Stimulated activated CD4-positive, alpha-beta T cell treated with anti-CD3 and anti-CD28 coated beads, Interleukin-2, amount 100 ng/mL, for 4 hours (primary cell): Measurements from ENCODE around the gene ATRIP.
"Not testable (repeated sequence)": the region's sequence is repeated elsewhere in the genome, so short reads cannot be mapped to it uniquely, and the experiment has no call there.

Experiments used
- DNase-seq: peaks from one replicate; pipeline ENCODE4 v3.0.0-alpha.2; 2020; ENCODE audit warnings: low read depth

The ATRIP gene

GRCh38 chr3:48436855-48437254 lies 9.7 kb upstream of the ATRIP start:
- no peak for DNase-seq

GRCh38 chr3:48437812-48438211 lies 8.7 kb upstream of the ATRIP start:
- DNase-seq: no peak

- DNase-seq: peak; percentile 97
Measured at GRCh38 chr3:48439820-48440589, 6.5 kb upstream of the ATRIP start, which contains the start of the genes CCDC51 and TMA7. Gene CCDC51, minus strand, starts transcription at chr3:48440119. Its CDS starts 4,991 bp downstream, at chr3:48435128. Gene TMA7, plus strand, starts transcription at chr3:48440257. Its CDS starts 40 bp downstream, at chr3:48440297.

GRCh38 chr3:48440590-48440958 lies 6.0 kb upstream of the ATRIP start:
- DNase-seq: no peak

GRCh38 chr3:48441940-48442339 lies 4.6 kb upstream of the ATRIP start:
- no peak for DNase-seq

- DNase-seq: no peak
Measured at GRCh38 chr3:48445277-48445882, 1.2 kb upstream of the ATRIP start.

- DNase-seq: no peak
Measured at GRCh38 chr3:48446043-48446424, 503 bp upstream of the ATRIP start.

GRCh38 chr3:48451270-48451669 lies 4.7 kb downstream of the ATRIP start:
- DNase-seq: no peak

- no peak for DNase-seq
Measured at GRCh38 chr3:48456456-48456855, 9.9 kb downstream of the ATRIP start.

GRCh38 chr3:48459331-48459730 lies 12.8 kb downstream of the ATRIP start:
- no peak for DNase-seq

- DNase-seq: no peak
Measured at GRCh38 chr3:48459773-48460516, 13.4 kb downstream of the ATRIP start.

- no peak for DNase-seq
Measured at GRCh38 chr3:48460517-48460902, 14.0 kb downstream of the ATRIP start.

GRCh38 chr3:48461767-48462166 lies 15.2 kb downstream of the ATRIP start:
- DNase-seq: not testable (repeated sequence)

GRCh38 chr3:48463703-48464102 lies 17.2 kb downstream of the ATRIP start:
- no peak for DNase-seq

- DNase-seq: no peak
Measured at GRCh38 chr3:48464713-48465221, 18.2 kb downstream of the ATRIP start.

GRCh38 chr3:48465237-48465530 lies 18.6 kb downstream of the ATRIP start:
- no peak for DNase-seq

- DNase-seq: peak; percentile 81
Measured at GRCh38 chr3:48465531-48466378, 19.2 kb downstream of the ATRIP start.

GRCh38 chr3:48466386-48467109 lies 20.0 kb downstream of the ATRIP start:
- no peak for DNase-seq

- DNase-seq: no peak
Measured at GRCh38 chr3:48467110-48467454, 20.5 kb downstream of the ATRIP start.

- DNase-seq: no peak
Measured at GRCh38 chr3:48467473-48468267, 21.1 kb downstream of the ATRIP start.

- DNase-seq: no peak
Measured at GRCh38 chr3:48468329-48468731, 21.8 kb downstream of the ATRIP start.
